Activated T-cell treated with anti-CD3 and anti-CD28 coated beads, Interleukin-2, amount 50 U/mL, for 4 hours (primary cell): ENCODE measurements around the gene UTP18. TPM values are rescaled to one million over a fixed set of nuclear protein-coding genes. Genes with fewer than 3 reads are reported as not detected.
A peak's percentile ranks its signal among the peaks of the same experiment; 100 is the strongest.
"Not testable (repeated sequence)": the region's sequence is repeated elsewhere in the genome, so short reads cannot be mapped to it uniquely, and the experiment has no call there.

ENCODE experiments used
- ATAC-seq, 2 donors: fragments of 200-7000 bp; cut with Tn5 transposase; one replicate each; pipeline ENCODE4 v1.10.0; 2021
- DNase-seq: peaks from one replicate; pipeline ENCODE4 v3.0.0-alpha.2; 2020
- H3K27me3 Mint-ChIP-seq: one replicate; pipeline ENCODE4 v1.8.0; 2021; ENCODE audit warnings: low read depth, mixed read lengths
- H3K36me3 Mint-ChIP-seq: one replicate; pipeline ENCODE4 v1.8.0; 2022; ENCODE audit warnings: mixed read lengths; ENCODE audit not compliant: insufficient read depth
- H3K4me1 Mint-ChIP-seq: one replicate; pipeline ENCODE4 v1.8.0; 2021; ENCODE audit warnings: low read depth, mixed read lengths
- H3K4me3 Mint-ChIP-seq: one replicate; pipeline ENCODE4 v1.8.0; 2021; ENCODE audit warnings: mild to moderate bottlenecking, moderate library complexity, mixed read lengths
- H3K9me3 Mint-ChIP-seq: one replicate; pipeline ENCODE4 v1.8.0; 2021; ENCODE audit warnings: mixed read lengths
- total RNA-seq, 3 donors: library from RNA; stranded (reverse); gene quantifications; one replicate each; pipeline ENCODE4 v1.2.1, GENCODE V29; 2021

The UTP18 gene
- total RNA-seq, 3 donors from 2014 or later: 80.0 to 103 (median 89.0) TPM

DNA sequence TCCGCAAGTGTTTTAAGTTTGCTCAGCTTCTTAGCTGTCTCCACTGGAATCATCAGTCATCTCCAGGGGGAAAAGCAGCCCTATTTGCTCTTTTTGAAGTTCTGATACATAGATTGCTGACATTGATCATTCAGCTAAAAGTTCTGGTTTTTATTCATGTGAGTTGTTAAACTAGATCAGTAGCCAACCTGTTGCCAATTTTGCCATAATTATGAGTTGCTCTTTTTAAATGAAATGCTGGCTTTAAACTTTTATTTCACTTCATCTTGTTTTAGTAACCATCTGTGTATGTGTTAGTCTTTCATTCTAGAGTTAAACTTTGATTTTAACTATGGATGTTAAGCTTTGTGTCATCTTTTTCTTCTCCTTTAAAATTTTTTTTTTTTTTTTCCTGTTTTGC is 12.5 kb downstream of the UTP18 start:
- H3K36me3 Mint-ChIP-seq: peaks cover 64% of the 10 kb centered on the region
- no peak for DNase-seq
- H3K4me3 Mint-ChIP-seq: no peak overlapping the region
- no peak for ATAC-seq
- H3K27me3 Mint-ChIP-seq: no peaks in the 10 kb centered on the region
- H3K9me3 Mint-ChIP-seq: no peaks in the 10 kb centered on the region
- peaks cover 29% of the 10 kb centered on the region for H3K4me1 Mint-ChIP-seq

DNA sequence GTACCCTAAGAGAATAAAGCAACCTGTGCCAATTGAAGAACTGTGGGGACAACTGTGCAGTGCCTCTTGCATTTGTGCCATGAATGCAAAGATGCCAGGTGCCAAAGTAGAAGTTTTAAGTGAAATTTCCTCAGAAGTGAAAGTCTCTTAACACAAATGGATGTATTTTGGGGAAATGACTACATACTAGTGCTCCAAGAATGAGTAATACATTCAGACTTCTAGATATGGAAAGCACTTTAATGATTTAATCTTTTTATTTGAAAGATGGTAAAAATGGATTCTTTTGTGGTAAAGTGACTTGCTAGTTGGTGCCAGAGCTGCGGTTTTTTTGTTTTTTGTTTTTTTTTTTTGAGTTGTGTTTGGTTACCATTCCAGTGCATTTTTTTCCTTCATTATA is 15.0 kb downstream of the UTP18 start:
- ATAC-seq: peak in 1 of 2 donors; percentile 57
- H3K27me3 Mint-ChIP-seq: no peaks in the 10 kb centered on the region
- no peak overlapping the region for H3K4me3 Mint-ChIP-seq
- H3K4me1 Mint-ChIP-seq: peaks cover 25% of the 10 kb centered on the region
- no peak for DNase-seq
- H3K9me3 Mint-ChIP-seq: no peaks in the 10 kb centered on the region
- peaks cover 67% of the 10 kb centered on the region for H3K36me3 Mint-ChIP-seq

- Mint-ChIP-seq H3K4me3 (no peak overlapping the region), H3K27me3 (no peaks in the 10 kb centered on the region), H3K9me3 (no peaks in the 10 kb centered on the region), H3K4me1 (peaks cover 5% of the 10 kb centered on the region), H3K36me3 (peaks cover 54% of the 10 kb centered on the region)
- ATAC-seq (peak; percentile 60 to 62), DNase-seq (no peak)
Measured at GRCh38 chr17:51279183-51279582, 18.8 kb downstream of the UTP18 start.

GRCh38 chr17:51287412-51287811 is 27.1 kb downstream of the UTP18 start:
- DNase-seq (no peak), ATAC-seq (no peak)
- Mint-ChIP-seq H3K27me3 (no peaks in the 10 kb centered on the region), H3K9me3 (no peaks in the 10 kb centered on the region), H3K4me1 (peaks cover 4% of the 10 kb centered on the region), H3K36me3 (peaks cover 39% of the 10 kb centered on the region), H3K4me3 (no peak overlapping the region)

DNA sequence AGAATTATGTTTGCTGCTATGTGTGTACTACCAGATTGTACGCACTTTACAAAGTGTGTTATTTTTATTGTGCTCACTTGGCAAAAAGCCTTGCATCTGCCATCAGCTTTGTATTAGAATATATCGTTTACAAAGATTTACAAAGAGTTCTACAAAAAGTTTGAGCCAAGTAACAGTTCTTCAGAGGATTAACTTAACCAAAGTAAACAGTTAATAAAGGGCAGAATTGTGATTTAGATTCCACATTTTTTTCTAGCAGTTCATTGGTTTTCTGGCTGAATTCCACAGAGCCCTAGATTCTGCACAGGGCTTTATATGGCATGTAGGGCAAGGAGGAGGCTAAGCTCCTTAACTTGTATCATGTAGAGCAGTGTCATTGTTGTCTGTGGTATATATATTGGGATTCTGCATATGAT is 29.4 kb downstream of the UTP18 start:
- H3K4me3 Mint-ChIP-seq: no peak overlapping the region
- peaks cover 56% of the 10 kb centered on the region for H3K36me3 Mint-ChIP-seq
- peaks cover 4% of the 10 kb centered on the region for H3K4me1 Mint-ChIP-seq
- ATAC-seq (no peak), DNase-seq (no peak)
- no peaks in the 10 kb centered on the region for H3K9me3 Mint-ChIP-seq
- no peaks in the 10 kb centered on the region for H3K27me3 Mint-ChIP-seq

GRCh38 chr17:51294338-51294737 is 34.0 kb downstream of the UTP18 start:
- not testable (repeated sequence) for H3K27me3 Mint-ChIP-seq, H3K9me3 Mint-ChIP-seq, ATAC-seq, DNase-seq, H3K4me1 Mint-ChIP-seq, H3K4me3 Mint-ChIP-seq
- peaks cover 48% of the 10 kb centered on the region for H3K36me3 Mint-ChIP-seq

- no peaks in the 10 kb centered on the region for H3K27me3 Mint-ChIP-seq
- ATAC-seq (no peak), DNase-seq (no peak)
- no peaks in the 10 kb centered on the region for H3K9me3 Mint-ChIP-seq
- H3K36me3 Mint-ChIP-seq: peaks cover 22% of the 10 kb centered on the region
- H3K4me3 Mint-ChIP-seq: no peak overlapping the region
- H3K4me1 Mint-ChIP-seq: peaks cover 2% of the 10 kb centered on the region
Measured at GRCh38 chr17:51298508-51299371, 38.4 kb downstream of the UTP18 start.

DNA sequence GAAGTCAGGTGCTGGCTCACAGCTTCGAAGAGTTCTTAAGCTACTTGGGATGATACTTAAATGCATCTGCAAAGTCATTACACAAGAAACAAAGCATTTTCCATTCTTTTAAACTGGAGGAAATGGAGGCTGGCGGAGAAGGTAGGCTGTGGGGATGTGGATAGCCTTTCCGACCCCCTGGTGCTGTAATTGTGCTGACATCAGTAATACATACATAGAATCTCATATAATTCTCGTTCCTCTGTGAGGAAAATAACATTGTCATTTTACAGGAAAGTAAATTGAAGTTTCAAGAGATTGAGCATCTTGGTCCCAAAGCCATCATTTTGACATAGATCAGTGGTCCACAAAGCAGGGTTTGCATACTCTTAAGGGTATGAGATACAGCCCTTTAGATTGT is 39.5 kb downstream of the UTP18 start:
- no peak for DNase-seq
- H3K4me1 Mint-ChIP-seq: peaks cover 2% of the 10 kb centered on the region
- no peak for ATAC-seq
- no peak overlapping the region for H3K4me3 Mint-ChIP-seq
- H3K27me3 Mint-ChIP-seq: no peaks in the 10 kb centered on the region
- no peaks in the 10 kb centered on the region for H3K9me3 Mint-ChIP-seq
- H3K36me3 Mint-ChIP-seq: peaks cover 13% of the 10 kb centered on the region

DNA sequence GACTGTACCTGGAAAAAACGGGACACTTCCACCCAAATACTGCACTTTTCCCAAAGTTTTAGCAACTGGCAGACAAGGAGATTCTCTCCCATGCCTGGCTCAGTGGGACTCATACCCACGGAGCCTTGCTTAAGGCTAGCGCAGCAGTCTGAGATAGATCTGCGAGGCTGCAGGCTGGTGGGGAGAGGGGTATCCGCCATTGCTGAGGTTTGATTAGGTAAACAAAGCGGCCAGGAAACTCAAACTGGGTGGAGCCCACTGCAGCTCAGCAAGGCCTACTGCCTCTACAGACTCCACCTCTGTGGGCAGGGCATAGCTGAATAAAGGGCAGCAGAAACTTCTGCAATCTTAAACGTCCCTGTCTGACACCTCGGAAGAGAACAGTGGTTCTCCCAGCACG is 44.8 kb downstream of the UTP18 start:
- Mint-ChIP-seq H3K36me3 (peaks cover 7% of the 10 kb centered on the region), H3K27me3 (peaks cover 5% of the 10 kb centered on the region), H3K9me3 (peaks cover 18% of the 10 kb centered on the region), H3K4me1 (no peaks in the 10 kb centered on the region), H3K4me3 (no peak overlapping the region)
- ATAC-seq (no peak), DNase-seq (no peak)

DNA sequence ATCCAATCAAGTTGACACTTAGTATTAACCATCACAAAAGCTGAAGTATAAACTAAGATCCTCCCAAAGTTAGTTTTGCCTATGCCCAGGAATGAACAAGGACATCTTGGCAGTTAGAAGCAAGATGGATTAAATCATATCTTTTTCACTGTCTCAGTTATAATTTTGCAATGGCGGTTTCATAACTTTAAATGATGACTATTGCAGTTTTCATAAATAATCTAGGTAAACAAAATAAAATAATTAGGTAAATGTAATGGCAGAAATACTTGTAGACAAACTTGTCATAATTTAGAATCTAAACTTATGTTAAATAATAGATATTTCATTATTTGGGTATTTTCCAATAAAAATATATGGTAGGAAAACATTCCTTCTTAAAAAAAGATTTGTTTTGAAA is 51.7 kb downstream of the UTP18 start:
- not testable (repeated sequence) for H3K27me3 Mint-ChIP-seq, DNase-seq, H3K4me3 Mint-ChIP-seq, ATAC-seq, H3K4me1 Mint-ChIP-seq, H3K36me3 Mint-ChIP-seq
- peaks cover 13% of the 10 kb centered on the region for H3K9me3 Mint-ChIP-seq

DNA sequence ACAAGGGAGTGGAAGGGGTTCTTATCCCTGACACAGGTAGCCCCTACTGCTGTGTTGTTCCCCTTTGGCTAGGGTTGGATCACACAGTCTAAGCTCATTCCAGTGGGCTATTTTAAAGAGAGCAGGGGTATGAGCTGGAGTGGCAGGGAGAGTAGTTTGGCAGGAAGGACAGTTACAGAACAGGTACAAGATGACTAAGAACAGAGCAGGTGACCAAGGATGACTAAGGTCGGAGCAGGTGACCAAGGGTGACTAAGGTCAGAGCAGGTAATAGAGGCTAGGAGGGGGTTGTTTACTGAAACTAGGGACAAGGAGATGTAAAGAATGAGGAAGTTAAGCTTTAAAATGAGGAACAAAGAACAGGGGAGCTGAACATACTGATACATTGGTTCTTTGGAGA is 58.8 kb downstream of the UTP18 start:
- ATAC-seq: no peak
- Mint-ChIP-seq H3K9me3 (peaks cover 12% of the 10 kb centered on the region), H3K4me1 (no peaks in the 10 kb centered on the region), H3K4me3 (no peak overlapping the region), H3K27me3 (no peaks in the 10 kb centered on the region), H3K36me3 (no peaks in the 10 kb centered on the region)
- DNase-seq: no peak

DNA sequence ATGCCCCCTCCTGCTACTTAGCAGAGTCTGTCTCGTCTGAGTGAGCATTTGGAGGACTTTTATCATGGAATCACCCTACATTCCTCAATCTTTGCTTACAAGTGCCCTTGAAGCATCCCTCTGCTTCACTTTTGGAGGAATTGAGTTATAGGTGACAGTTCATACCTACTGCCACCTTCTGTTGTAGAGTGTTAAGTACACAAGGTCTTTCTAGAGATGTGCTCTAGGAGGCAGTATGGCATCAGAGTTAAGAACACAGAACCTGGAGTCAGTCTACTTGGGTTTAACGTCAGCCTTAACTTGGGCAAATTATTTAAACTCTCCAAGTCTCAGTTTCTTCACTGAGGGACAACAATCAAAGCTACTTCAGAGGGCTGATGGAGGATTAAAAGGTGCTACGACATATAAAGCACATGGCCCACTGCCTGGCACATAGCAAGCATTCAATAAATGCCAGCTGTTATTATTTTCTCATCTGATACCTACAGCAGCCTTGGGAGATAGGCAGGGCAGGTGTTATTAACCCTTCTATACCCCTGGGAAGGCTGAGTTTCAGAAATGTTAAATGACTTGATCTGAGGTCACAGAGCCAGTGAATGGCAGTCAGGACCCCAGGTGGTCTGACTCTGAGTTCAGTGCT is 62.2 kb downstream of the UTP18 start:
- Mint-ChIP-seq H3K27me3 (no peaks in the 10 kb centered on the region), H3K9me3 (peaks cover 8% of the 10 kb centered on the region), H3K4me1 (no peaks in the 10 kb centered on the region), H3K36me3 (no peaks in the 10 kb centered on the region), H3K4me3 (no peak overlapping the region)
- no peak for ATAC-seq
- no peak for DNase-seq

DNA sequence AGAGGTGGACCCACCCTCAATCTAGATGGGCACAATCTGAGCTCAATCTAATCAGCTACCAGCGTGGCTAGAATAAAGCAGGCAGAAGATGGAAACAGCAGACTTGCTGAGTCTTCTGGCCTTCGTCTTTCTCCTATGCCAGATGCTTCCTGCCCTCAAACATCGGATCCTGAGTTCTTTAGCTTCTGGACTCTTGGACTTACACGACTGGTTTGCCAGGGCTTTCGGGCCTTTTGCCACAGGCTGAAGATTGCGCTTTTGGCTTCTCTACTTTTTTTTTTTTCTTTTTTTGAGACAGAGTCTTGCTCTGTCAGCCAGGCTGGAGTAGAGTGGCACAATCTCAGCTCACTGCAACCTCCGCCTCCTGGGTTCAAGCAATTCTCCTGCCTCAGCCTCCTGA is 65.1 kb downstream of the UTP18 start:
- H3K36me3 Mint-ChIP-seq: no peaks in the 10 kb centered on the region
- no peak for ATAC-seq
- H3K4me3 Mint-ChIP-seq: no peak overlapping the region
- no peaks in the 10 kb centered on the region for H3K4me1 Mint-ChIP-seq
- DNase-seq: no peak
- H3K27me3 Mint-ChIP-seq: no peaks in the 10 kb centered on the region
- no peaks in the 10 kb centered on the region for H3K9me3 Mint-ChIP-seq

DNA sequence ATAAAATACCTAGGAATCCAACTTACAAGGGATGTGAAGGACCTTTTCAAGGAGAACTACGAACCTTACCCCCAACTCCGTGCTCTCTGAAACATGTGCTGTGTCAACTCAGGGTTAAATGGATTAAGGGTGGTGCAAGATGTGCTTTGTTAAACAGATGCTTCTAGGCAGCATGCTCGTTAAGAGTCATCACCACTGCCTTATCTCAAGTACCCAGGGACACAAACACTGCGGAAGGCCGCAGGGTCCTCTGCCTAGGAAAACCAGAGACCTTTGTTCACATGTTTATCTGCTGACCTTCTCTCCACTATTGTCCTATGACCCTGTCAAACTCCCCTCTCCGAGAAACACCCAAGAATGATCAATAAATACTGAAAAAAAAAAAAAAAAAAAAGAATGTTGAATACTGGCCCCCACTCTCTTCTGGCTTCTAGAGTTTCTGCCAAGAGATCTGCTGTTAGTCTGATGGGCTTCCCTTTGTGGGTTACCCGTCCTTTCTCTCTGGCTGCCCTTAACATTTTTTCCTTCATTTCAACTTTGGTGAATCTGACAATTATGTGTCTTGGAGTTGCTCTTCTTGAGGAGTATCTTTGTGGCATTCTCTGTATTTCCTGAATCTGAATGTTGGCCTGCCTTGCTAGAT is 70.6 kb downstream of the UTP18 start:
- not testable (repeated sequence) for H3K9me3 Mint-ChIP-seq, DNase-seq, ATAC-seq, H3K4me1 Mint-ChIP-seq, H3K36me3 Mint-ChIP-seq, H3K27me3 Mint-ChIP-seq, H3K4me3 Mint-ChIP-seq
